Measurements from ENCODE around the gene BMP4. TPM values are rescaled to one million over a fixed set of nuclear protein-coding genes. Genes with fewer than 3 reads are reported as not detected.

Gene BMP4
- total RNA-seq, 1 donor from 2014 or later: 3.4 TPM

GRCh38 chr14:53983112-53983511 is 26.5 kb upstream of the BMP4 start:
- H3K9me3 Mint-ChIP-seq (ENCODE audit: low read depth): peaks cover 21% of the 10 kb centered on the region
- peaks cover 10% of the 10 kb centered on the region for H3K36me3 Mint-ChIP-seq (ENCODE audit: low read depth)
- H3K4me1 Mint-ChIP-seq (ENCODE audit: low read depth): peaks cover 15% of the 10 kb centered on the region
- no peak for DNase-seq (ENCODE audit: low spot score)
- H3K27ac Mint-ChIP-seq (ENCODE audit: unreplicated experiment): no peak overlapping the region
- no peaks in the 10 kb centered on the region for H3K27me3 Mint-ChIP-seq (ENCODE audit: low read depth)
- TF ChIP-seq CTCF (IDR thresholded peaks at IDR 0.05): no peak
- H3K4me3 Mint-ChIP-seq (ENCODE audit: unreplicated experiment): no peak overlapping the region

GRCh38 chr14:53982546-53982945 is 25.9 kb upstream of the BMP4 start:
- no peak for DNase-seq (ENCODE audit: low spot score)
- Mint-ChIP-seq H3K4me1 (ENCODE audit: low read depth) (peaks cover 15% of the 10 kb centered on the region), H3K36me3 (ENCODE audit: low read depth) (peaks cover 10% of the 10 kb centered on the region), H3K9me3 (ENCODE audit: low read depth) (peaks cover 21% of the 10 kb centered on the region), H3K4me3 (ENCODE audit: unreplicated experiment) (no peak overlapping the region), H3K27ac (ENCODE audit: unreplicated experiment) (no peak overlapping the region), H3K27me3 (ENCODE audit: low read depth) (no peaks in the 10 kb centered on the region)
- no peak for TF ChIP-seq CTCF (IDR thresholded peaks at IDR 0.05)

- no peaks in the 10 kb centered on the region for H3K27me3 Mint-ChIP-seq (ENCODE audit: low read depth)
- DNase-seq (ENCODE audit: low spot score): no peak
- H3K4me3 Mint-ChIP-seq (ENCODE audit: unreplicated experiment): no peak overlapping the region
- peaks cover 15% of the 10 kb centered on the region for H3K4me1 Mint-ChIP-seq (ENCODE audit: low read depth)
- TF ChIP-seq CTCF (IDR thresholded peaks at IDR 0.05): no peak
- no peak overlapping the region for H3K27ac Mint-ChIP-seq (ENCODE audit: unreplicated experiment)
- H3K9me3 Mint-ChIP-seq (ENCODE audit: low read depth): peaks cover 10% of the 10 kb centered on the region
- peaks cover 4% of the 10 kb centered on the region for H3K36me3 Mint-ChIP-seq (ENCODE audit: low read depth)
Measured at GRCh38 chr14:53979747-53980642, 23.4 kb upstream of the BMP4 start.

- H3K27ac Mint-ChIP-seq (ENCODE audit: unreplicated experiment): no peak overlapping the region
- H3K9me3 Mint-ChIP-seq (ENCODE audit: low read depth): peaks cover 2% of the 10 kb centered on the region
- no peak overlapping the region for H3K4me3 Mint-ChIP-seq (ENCODE audit: unreplicated experiment)
- no peak for TF ChIP-seq CTCF (IDR thresholded peaks at IDR 0.05)
- H3K36me3 Mint-ChIP-seq (ENCODE audit: low read depth): no peaks in the 10 kb centered on the region
- H3K27me3 Mint-ChIP-seq (ENCODE audit: low read depth): no peaks in the 10 kb centered on the region
- peaks cover 15% of the 10 kb centered on the region for H3K4me1 Mint-ChIP-seq (ENCODE audit: low read depth)
- no peak for DNase-seq (ENCODE audit: low spot score)
Measured at GRCh38 chr14:53979113-53979681, 22.6 kb upstream of the BMP4 start.

- Mint-ChIP-seq H3K36me3 (ENCODE audit: low read depth) (no peaks in the 10 kb centered on the region), H3K9me3 (ENCODE audit: low read depth) (no peaks in the 10 kb centered on the region), H3K4me3 (ENCODE audit: unreplicated experiment) (no peak overlapping the region), H3K27ac (ENCODE audit: unreplicated experiment) (no peak overlapping the region), H3K4me1 (ENCODE audit: low read depth) (peaks cover 15% of the 10 kb centered on the region), H3K27me3 (ENCODE audit: low read depth) (no peaks in the 10 kb centered on the region)
- no peak for TF ChIP-seq CTCF (IDR thresholded peaks at IDR 0.05)
- no peak for DNase-seq (ENCODE audit: low spot score)
Measured at GRCh38 chr14:53978194-53978593, 21.6 kb upstream of the BMP4 start.

Measured in chondrocyte (in vitro differentiated cells).